Esophagus squamous epithelium (tissue), 4 donors: ENCODE data around the gene GABRA5.

Source experiments
- CTCF ChIP-seq, 6 experiments: fragments of 450-650 bp in 4 of 6; fragments of 200-600 bp in 2 of 6; sonication (generic) in 2 of 6; IDR thresholded peaks; one replicate each; pipeline ENCODE4 v1.5.1; 2016 to 2019; ENCODE audit warnings: antibody characterized with exemption in 6 of 6, mild to moderate bottlenecking in 4 of 6, moderate library complexity in 4 of 6
- POLR2A ChIP-seq, 4 donors: fragments of 450-650 bp; IDR thresholded peaks; one replicate each; pipeline ENCODE4 v1.6.1; 2017; ENCODE audit warnings: antibody characterized with exemption in 4 of 4, mild to moderate bottlenecking in 4 of 4, moderate library complexity in 3 of 4

DNA sequence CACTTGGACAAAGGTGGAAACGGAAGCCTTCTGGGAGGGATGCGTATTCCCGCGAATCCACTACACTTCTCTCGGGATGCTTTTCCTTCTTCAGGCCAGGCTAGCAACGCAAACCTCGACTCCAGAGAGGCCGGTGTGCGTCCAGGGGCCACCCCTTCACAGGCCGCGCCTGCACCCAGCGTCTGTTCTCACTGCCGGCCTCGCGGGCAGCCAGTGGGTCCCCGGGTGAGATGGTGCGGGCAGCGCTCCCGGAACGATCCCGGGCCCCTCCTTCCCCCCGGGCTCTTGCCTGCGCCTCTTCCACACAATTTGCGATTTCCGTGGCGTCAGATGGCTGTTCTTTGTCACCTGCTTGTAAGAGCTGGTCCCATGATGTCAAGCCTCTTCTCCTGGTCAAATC is 27.3 kb downstream of the GABRA5 start:
- TF ChIP-seq POLR2A (IDR thresholded peaks at IDR 0.05) (no peak), CTCF (IDR thresholded peaks at IDR 0.05) (no peak)
